Measurements from ENCODE around the gene PSD4.

DNA sequence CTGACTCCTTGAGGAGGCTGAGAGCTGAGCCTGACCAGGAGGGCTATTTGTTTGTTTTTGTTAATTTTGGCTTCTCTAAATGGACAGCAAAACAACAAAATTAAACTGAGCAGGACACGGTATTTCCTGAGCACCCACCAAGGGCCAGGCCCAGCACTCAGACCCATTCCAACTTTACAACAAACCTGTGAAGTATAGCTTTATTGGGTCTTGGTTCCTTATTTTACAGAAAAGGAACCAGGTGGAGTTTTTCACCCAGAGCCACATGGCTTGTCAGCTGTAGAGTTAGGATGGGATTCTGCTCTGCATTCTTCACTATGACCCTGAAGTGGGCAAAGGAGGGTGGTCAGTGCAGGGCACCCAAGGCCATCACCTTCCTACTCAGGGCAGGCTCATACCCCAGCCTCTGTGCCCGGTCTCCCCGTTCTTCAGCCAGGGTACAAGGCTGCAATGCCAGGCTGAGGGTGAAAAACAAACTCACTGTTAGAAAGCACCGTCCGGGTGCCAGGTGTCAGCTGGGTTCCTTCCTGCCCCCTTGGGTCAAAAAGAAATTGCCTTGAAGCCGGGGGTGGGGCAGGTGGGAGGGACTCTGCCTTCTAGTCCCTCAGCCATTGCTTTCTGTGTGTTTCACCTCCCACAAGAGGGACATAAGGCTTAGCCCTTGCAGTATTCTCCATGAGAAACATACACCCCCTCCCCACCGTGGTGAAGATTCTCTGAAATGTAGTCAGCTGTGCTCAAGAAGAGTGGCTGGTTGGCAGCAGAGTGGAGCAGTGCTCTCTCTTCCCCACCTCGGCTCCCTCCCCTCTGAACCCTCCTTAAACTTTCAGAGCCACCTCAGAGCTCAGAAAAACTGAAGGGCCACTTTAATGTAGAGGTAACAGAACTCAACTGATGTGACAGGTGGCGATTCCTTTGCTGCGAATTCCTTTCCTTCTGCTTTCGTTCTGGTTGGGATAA is 2.2 kb downstream of the PSD4 start:
- TF ChIP-seq RBBP5 (IDR thresholded peaks at IDR 0.05; ENCODE audit: borderline replicate concordance, low read depth, low read length) (no peak), RFX5 (IDR thresholded peaks at IDR 0.05; ENCODE audit: borderline replicate concordance, low read depth, low read length) (no peak), POLR2A (IDR thresholded peaks at IDR 0.05; ENCODE audit: control extremely low read depth in 1 of 2, low read depth in 2 of 2, low read length in 2 of 2) (no peak), EZH2 (IDR thresholded peaks at IDR 0.05; ENCODE audit: low read depth, low read length, severe bottlenecking) (no peak), CREB1 (IDR thresholded peaks at IDR 0.05) (no peak), ZNF274 (IDR thresholded peaks at IDR 0.05; ENCODE audit: borderline replicate concordance, extremely low read depth, low read length) (no peak), ASH2L (IDR thresholded peaks at IDR 0.05; ENCODE audit: low read length) (no peak), SP1 (IDR thresholded peaks at IDR 0.05; ENCODE audit: low read depth, low read length) (no peak), POLR2AphosphoS5 (IDR thresholded peaks at IDR 0.05; ENCODE audit: low read depth, low read length) (no peak), HDAC2 (IDR thresholded peaks at IDR 0.05; ENCODE audit: borderline replicate concordance in 1 of 2, low read depth in 2 of 2, low read length in 2 of 2) (no peak), EGR1 (IDR thresholded peaks at IDR 0.05; ENCODE audit: borderline replicate concordance, low read depth, low read length) (no peak)
- TF ChIP-seq, protein P1, sequence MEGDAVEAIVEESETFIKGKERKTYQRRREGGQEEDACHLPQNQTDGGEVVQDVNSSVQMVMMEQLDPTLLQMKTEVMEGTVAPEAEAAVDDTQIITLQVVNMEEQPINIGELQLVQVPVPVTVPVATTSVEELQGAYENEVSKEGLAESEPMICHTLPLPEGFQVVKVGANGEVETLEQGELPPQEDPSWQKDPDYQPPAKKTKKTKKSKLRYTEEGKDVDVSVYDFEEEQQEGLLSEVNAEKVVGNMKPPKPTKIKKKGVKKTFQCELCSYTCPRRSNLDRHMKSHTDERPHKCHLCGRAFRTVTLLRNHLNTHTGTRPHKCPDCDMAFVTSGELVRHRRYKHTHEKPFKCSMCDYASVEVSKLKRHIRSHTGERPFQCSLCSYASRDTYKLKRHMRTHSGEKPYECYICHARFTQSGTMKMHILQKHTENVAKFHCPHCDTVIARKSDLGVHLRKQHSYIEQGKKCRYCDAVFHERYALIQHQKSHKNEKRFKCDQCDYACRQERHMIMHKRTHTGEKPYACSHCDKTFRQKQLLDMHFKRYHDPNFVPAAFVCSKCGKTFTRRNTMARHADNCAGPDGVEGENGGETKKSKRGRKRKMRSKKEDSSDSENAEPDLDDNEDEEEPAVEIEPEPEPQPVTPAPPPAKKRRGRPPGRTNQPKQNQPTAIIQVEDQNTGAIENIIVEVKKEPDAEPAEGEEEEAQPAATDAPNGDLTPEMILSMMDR (IDR thresholded peaks at IDR 0.05; ENCODE audit: control extremely low read depth in 1 of 3, insufficient read depth in 1 of 3, low read depth in 1 of 3, low read length in 3 of 3), result no peak
- TF ChIP-seq, protein P2, sequence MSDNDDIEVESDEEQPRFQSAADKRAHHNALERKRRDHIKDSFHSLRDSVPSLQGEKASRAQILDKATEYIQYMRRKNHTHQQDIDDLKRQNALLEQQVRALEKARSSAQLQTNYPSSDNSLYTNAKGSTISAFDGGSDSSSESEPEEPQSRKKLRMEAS (IDR thresholded peaks at IDR 0.05), result no peak
